ENCODE results near the gene KRTAP25-1.

KRTAP25-1 gene

GRCh38 chr21:30248844-30249243 lies 40.5 kb downstream of the KRTAP25-1 start:
- DNase-seq: no peak

GRCh38 chr21:30245061-30245460 lies 44.3 kb downstream of the KRTAP25-1 start:
- DNase-seq: no peak

GRCh38 chr21:30243691-30244090 lies 45.6 kb downstream of the KRTAP25-1 start:
- no peak for DNase-seq

- DNase-seq: no peak
These were observed 48.7 kb downstream of the KRTAP25-1 start for GRCh38 chr21:30240661-30241060.

Data from bone marrow (tissue), 2 donors.